CD4-positive, alpha-beta T cell treated with Interleukin-4 for 1 hour (primary cell): ENCODE measurements around the gene SNTA1.
A peak's percentile ranks its signal among the peaks of the same experiment; 100 is the strongest.
"Not testable (repeated sequence)": the region's sequence is repeated elsewhere in the genome, so short reads cannot be mapped to it uniquely, and the experiment has no call there.

Experiments
- DNase-seq, 2 donors: peaks; one replicate each; pipeline ENCODE4 v3.0.0-alpha.2; 2020 to 2022

SNTA1 gene

GRCh38 chr20:33443512-33444239 lies at the start of gene SNTA1:
TSS of gene SNTA1 (minus strand) at chr20:33443763. CDS start at chr20:33443620, 143 bp downstream.
- peak; percentile 92 to 93 for DNase-seq

- no peak for DNase-seq
These were observed 47.5 kb upstream of the SNTA1 start for GRCh38 chr20:33490934-33491656.

GRCh38 chr20:33490023-33490933 lies 46.7 kb upstream of the SNTA1 start, which contains the start of gene CBFA2T2:
TSS of gene CBFA2T2 (plus strand) at chr20:33490096. CDS start at chr20:33490268, 172 bp downstream.
- no peak for DNase-seq

- peak; percentile 99 for DNase-seq
These were observed 46.0 kb upstream of the SNTA1 start for GRCh38 chr20:33489495-33490022.

DNA sequence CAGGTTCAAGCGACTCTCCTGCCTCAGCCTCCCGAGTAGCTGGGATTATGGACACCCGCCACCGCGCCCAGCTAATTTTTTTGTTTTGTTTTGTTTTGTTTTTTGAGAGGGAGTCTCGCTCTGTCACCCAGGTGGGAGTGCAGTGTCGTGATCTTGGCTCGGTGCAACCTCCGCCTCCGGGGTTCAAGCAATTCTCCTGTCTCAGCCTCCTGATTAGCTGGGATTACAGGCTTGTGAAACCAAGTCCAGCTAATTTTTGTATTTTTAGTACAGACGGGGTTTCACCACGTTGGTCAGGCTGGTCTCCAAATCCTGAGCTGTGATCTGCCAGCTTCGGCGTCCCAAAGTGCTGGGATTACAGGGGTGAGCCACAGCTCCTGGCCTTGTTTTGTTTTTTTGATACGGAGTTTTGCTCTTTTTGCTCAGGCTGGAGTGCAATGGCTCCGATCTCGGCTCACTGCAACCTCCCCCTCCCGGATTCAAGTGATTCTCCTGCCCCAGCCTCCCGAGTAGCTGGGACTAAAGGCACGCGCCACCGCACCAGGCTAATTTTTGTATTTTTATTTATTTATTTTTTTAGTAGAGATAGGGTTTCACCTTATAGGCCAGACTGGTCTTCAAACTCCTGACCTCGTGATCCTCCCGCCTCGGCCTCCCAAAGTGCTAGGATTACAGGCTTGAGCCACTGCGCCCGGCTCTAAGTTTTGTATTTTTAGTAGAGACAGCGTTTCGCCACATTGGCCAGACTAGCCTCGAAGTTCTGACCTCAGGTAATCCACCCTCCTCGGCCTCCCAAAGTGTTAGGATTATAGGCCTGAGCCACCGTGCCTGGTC lies 45.3 kb upstream of the SNTA1 start:
- DNase-seq = not testable (repeated sequence)

GRCh38 chr20:33488201-33488600 lies 44.6 kb upstream of the SNTA1 start:
- no peak for DNase-seq

DNA sequence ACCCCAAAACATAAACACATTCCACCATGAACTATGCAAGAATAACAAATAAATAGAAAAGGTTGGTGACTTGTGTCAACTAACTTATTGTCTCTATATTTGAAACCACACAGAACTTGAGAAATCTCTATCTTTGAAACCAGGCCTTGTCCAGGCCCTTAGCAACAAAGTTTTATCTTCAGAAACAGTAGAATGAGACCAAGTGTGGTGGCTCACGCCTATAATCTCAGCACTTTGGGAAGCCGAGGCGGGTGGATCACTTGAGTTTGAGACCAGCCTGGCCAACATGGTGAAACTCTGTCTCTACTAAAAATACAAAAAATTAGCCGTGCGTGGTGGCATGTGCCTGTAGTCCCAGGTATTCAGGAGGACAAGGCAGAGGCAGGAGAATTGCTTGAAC lies 39.6 kb upstream of the SNTA1 start:
- DNase-seq = not testable (repeated sequence)

GRCh38 chr20:33482581-33482980 lies 39.0 kb upstream of the SNTA1 start:
- no peak for DNase-seq

DNA sequence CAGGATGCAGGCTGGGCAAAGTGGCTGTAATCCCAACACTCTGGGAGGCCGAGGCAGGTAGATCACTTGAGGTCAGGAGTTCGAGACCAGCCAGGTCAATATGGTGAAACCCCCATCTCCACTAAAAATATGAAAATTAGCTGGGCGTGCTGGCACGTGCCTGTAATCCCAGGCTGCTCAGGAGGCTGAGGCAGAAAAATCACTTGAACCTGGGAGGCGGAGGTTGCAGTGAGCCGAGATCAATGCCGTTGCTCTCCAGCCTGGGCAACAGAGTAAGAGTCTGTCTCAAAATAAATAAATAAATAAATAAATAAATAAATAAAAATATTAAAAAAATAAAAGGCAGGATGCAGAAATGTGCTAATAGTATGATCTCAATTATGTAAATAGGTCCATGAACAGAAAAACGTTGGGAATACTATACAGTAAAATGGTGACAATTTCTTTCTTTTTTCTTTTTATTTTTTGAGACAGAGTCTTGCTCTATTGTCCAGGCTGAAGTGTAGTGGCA lies 37.9 kb upstream of the SNTA1 start:
- no peak for DNase-seq

GRCh38 chr20:33480048-33480447 lies 36.5 kb upstream of the SNTA1 start:
- DNase-seq = no peak

GRCh38 chr20:33477386-33478234 lies 34.0 kb upstream of the SNTA1 start:
- no peak for DNase-seq

- DNase-seq = no peak
These were observed 32.0 kb upstream of the SNTA1 start for GRCh38 chr20:33475381-33476152.

DNA sequence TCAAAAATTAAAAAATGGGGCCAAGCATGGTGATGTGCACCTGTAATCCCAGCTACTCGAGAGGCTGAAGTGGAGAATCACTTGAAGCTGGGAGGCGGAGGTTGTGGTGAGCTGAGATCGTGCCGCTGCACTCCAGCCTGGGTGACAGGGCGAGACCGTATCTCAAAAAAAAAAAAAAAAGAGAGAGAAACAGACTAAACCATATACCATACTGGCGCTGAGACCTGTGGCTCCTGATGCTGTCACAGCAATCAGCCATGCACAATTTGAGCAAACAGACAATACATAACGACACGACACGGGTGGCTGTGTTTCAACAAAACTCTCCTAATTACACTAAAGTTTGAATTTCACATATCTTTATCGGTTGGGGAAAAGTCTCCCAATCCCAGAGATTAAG lies 31.4 kb upstream of the SNTA1 start:
- no peak for DNase-seq

DNA sequence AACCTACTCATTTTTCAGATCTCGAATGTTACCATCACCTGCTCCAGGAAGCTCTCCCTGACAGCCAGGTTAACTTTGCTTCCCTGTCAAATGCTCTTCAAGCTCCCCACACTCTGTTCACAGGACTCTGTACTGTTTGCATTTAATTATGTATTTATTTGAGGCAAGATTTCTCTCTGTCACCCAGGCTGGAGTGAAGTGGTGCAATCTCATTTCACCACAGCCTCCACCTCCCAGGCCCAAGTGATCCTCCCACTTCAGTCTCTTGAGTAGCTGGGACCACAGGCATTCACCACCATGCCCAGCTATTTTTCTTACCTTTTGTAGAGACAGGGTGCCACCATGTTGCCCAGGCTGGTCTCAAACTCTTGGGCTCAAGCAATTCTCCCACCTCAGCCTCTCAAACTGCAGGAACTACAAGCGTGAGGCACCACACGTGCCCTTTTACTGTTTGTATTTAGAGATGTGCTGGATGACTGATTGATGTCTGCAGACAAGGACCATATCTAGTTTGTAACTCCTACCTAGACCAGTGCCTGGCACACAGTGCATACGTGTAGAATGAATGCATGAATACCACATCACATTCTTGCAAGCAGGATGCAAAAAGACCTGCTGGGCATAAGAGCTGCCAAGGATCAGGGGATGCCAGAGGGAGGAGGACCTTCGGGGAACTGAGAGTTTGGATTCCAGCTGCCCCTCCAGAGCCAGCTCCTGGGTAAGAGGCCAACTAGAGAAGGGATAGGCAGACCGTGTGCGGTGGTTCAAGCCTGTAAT lies 30.7 kb upstream of the SNTA1 start:
- DNase-seq = no peak

DNA sequence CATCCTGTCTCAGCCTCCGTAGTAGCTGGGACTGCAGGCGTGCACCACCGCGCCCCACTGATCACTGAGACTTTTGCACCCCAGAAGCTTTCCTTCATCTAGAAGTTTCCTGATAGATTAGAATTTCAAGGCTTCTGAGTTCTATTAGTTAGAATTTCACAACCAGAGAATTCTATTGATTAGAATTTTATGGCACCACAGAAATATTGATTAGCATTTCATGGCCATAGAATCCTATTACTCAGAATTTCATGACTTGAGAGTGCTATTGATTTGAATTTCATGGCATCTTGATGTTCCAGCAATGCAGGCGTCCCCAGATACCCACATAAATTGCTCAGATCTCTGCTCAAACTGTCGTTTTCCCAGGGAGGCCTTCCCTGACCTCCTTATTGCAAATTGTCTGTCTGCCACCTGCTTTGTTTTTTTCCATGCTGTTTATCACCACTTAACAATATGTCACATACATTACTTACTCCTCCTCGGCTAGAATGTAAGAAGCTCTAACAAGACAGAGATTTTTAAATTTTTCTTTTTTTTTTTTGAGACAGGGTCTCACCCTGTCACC lies 29.4 kb upstream of the SNTA1 start:
- no peak for DNase-seq

DNA sequence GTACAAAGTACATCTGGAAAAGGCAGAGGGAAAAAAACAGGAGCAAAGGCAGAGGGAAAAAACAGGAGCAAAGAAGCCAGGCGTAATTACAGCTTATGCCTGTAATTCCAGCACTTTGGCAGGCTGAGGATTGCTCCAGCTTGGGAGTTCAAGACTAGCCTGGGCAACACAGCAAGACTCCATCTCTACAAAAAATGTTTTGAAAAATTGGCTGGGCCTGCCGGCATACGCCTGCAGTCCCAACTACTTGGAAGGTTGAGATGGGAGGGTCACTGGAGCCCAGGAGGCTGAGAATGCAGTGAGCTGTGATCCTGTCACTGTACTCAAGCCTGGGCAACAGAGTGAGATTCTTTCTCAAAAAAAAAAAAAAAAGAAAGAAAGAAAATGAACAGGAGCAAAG lies 27.3 kb upstream of the SNTA1 start:
- no peak for DNase-seq

GRCh38 chr20:33470457-33470856 lies 26.9 kb upstream of the SNTA1 start:
- DNase-seq = no peak

DNA sequence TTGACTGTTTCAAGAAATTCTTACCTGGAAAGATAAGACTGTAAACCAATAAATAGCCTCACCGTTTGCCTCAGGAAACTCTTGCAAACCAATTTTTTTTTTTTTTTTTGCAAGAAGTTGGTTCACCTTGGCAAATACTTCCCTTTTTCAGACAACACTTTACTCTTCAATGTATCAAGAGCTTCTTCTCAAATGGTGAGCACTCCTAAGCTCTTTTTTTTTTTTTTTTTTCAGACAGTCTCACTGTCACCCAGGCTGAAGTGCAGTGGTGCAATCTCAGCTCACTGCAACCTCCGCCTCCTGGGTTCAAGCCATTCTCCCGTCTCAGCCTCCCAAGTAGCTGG lies 22.7 kb upstream of the SNTA1 start:
- DNase-seq = no peak
